Activated naive CD4-positive, alpha-beta T cell treated with anti-CD3 and anti-CD28 coated beads, Interleukin-2, amount 50 U/mL, for 72 hours (primary cell): ENCODE measurements around the gene PPEF2. TPM values are rescaled to one million over a fixed set of nuclear protein-coding genes. Genes with fewer than 3 reads are reported as not detected.
"Not testable (repeated sequence)": the region's sequence is repeated elsewhere in the genome, so short reads cannot be mapped to it uniquely, and the experiment has no call there.

Source experiments
- ATAC-seq, 2 donors: fragments of 150-1000 bp; cut with Tn5 transposase; 2 replicates each; pipeline ENCODE4 v1.10.0; 2021; ENCODE audit warnings: mild to moderate bottlenecking in 2 of 2, moderate library complexity in 2 of 2
- DNase-seq, 2 donors: peaks; one replicate each; pipeline ENCODE4 v3.0.0; 2021 to 2022; ENCODE audit warnings: low spot score in 2 of 2
- H3K27ac Mint-ChIP-seq, 2 donors: one replicate each; pipeline ENCODE4 v1.8.0; 2022; ENCODE audit warnings: mild to moderate bottlenecking in 2 of 2, mixed read lengths in 2 of 2
- H3K36me3 Mint-ChIP-seq, 2 donors: one replicate each; pipeline ENCODE4 v1.8.0; 2022; ENCODE audit warnings: mixed read lengths in 2 of 2
- H3K9me3 Mint-ChIP-seq, 2 donors: one replicate each; pipeline ENCODE4 v1.8.0; 2022; ENCODE audit warnings: mixed read lengths in 2 of 2
- total RNA-seq, 2 donors: library from RNA; stranded (reverse); gene quantifications; one replicate each; pipeline ENCODE4 v1.2.3, GENCODE V29; 2022

Gene PPEF2
- total RNA-seq, 2 donors from 2014 or later, result 0.54 TPM; not detected in 1

- Mint-ChIP-seq H3K36me3 (no peaks in the 10 kb centered on the region), H3K27ac (peak overlapping the region in 1 of 2 donors; percentile 16), H3K9me3 (no peaks in the 10 kb centered on the region)
- DNase-seq (peak in 1 of 2 donors; percentile 4), ATAC-seq (peak in 1 of 2 donors; percentile 48)
These were observed 52.8 kb downstream of the PPEF2 start for GRCh38 chr4:75849461-75849860.

DNA sequence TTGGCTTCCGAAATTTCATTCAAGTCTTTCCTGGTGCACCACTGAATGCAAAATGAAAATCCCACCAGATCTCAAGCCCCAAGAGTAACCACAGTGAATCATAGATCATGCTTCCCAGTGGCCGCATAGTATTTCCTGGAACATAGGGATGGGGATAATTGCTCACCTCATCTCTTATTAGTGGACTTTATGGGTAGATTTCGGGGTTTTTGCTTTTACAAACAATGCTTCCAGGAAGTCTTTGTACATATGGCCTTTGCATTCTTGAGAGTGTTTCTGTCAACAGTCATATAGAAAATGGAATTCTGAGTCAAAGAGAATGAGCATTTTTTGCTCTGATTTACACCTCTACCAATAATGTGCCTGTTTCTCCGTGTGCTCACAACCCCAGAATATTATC, 53.4 kb downstream of the PPEF2 start:
- peak; percentile 37 to 76 for ATAC-seq
- DNase-seq, result peak in 1 of 2 donors; percentile 9
- H3K27ac Mint-ChIP-seq, result peak overlapping the region in 1 of 2 donors; percentile 50
- H3K9me3 Mint-ChIP-seq, result no peaks in the 10 kb centered on the region
- H3K36me3 Mint-ChIP-seq, result no peaks in the 10 kb centered on the region

- not testable (repeated sequence) for H3K27ac Mint-ChIP-seq, H3K36me3 Mint-ChIP-seq, H3K9me3 Mint-ChIP-seq
- DNase-seq, result peak in 1 of 2 donors; percentile 12
- peak; percentile 78 to 85 for ATAC-seq
These were observed 54.0 kb downstream of the PPEF2 start for GRCh38 chr4:75848171-75848760.

DNA sequence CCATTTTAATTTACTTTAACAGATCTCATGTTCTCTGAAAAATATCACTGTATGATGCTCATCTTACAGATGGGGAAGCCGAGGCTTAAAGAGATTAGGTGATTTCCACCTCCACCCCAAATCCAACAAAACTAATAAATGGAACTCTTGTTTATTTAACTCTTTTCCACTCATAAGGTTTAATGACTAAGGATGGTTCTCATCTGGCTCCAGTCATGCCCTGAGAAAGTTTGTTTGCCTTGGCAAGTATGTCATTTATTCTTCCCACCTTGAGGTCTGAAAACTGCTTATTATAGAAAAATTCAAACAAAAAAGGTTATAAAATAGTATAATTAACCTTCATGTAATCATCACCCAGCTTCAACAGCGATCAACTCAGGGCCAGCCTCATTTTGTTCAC, 56.3 kb downstream of the PPEF2 start:
- H3K36me3 Mint-ChIP-seq, result no peaks in the 10 kb centered on the region
- DNase-seq (no peak), ATAC-seq (no peak)
- no peak overlapping the region for H3K27ac Mint-ChIP-seq
- no peaks in the 10 kb centered on the region for H3K9me3 Mint-ChIP-seq

- Mint-ChIP-seq H3K27ac (no peak overlapping the region), H3K36me3 (no peaks in the 10 kb centered on the region), H3K9me3 (no peaks in the 10 kb centered on the region)
- no peak for DNase-seq
- no peak for ATAC-seq
These were observed 58.0 kb downstream of the PPEF2 start for GRCh38 chr4:75844151-75844662.

- H3K36me3 Mint-ChIP-seq, result no peaks in the 10 kb centered on the region
- ATAC-seq, result no peak
These were observed 58.7 kb downstream of the PPEF2 start for GRCh38 chr4:75843596-75843995.

DNA sequence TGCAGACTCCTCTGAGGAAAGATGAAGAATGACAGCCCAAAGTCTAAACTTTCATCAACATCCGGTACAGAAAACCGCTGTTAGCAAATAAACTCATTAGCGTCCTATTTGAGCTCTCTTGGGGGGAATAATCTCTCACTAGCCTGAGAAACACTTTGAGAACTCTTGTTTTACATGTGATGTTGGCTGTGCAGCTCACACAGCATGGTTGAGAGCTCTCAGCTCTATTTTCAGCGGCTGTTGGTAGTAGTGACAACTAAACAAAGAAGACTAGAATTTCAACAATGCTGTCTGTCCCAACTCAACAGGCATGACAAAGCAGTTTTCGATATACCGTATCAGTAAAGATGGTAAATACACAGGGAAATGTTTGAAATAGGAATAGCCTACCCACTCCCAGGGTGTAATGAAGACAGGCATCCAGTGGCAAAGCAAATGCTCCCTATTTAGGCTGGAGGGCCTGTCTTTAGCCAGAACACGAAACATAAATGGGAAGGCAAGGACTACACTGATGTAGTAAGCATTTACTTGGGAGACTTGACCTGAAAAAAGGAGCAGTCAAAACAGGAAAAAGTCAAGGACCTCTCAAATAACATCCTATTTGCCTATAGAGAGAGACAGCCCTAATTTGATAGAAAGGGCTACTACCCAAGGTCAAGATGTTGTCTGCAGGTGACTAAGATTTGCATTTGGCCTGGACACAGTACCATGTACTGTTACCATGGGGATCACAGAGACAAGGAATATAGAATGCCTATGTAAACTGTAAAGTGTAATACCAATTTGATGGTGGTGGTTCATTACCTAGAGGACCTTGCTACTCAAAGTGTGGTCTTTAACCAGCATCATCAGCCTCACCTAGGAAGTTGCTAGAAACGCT, 60.4 kb downstream of the PPEF2 start:
- Mint-ChIP-seq H3K27ac (no peak overlapping the region), H3K9me3 (no peaks in the 10 kb centered on the region), H3K36me3 (no peaks in the 10 kb centered on the region)
- ATAC-seq (no peak), DNase-seq (no peak)

More at GRCh38 chr4:75843596-75843995, 58.7 kb downstream of the PPEF2 start:
- Mint-ChIP-seq H3K27ac (no peak overlapping the region), H3K9me3 (no peaks in the 10 kb centered on the region)
- DNase-seq, result no peak

DNA sequence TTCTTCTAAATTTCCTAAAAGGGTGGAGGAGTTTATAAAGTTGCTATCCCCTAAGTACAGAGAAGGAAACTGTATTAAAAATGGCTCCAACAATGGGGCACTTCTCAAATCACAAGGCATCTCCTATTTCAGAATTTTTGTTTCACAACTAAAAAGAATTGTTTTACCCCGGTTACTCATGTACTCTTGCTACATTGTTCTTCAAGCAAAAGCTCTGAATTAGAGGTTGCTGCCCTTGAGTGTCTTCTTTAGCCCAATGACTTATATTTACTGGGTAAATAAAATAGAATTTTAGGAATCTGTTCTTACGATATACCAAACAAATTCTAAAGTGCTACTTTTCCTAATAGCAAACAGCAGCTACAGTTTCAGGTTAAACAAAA, 67.5 kb downstream of the PPEF2 start:
- ATAC-seq, result no peak
- H3K9me3 Mint-ChIP-seq, result no peaks in the 10 kb centered on the region
- H3K27ac Mint-ChIP-seq, result no peak overlapping the region
- no peaks in the 10 kb centered on the region for H3K36me3 Mint-ChIP-seq
- DNase-seq, result no peak

GRCh38 chr4:75834095-75834771, 68.0 kb downstream of the PPEF2 start:
- ATAC-seq (no peak), DNase-seq (no peak)
- H3K36me3 Mint-ChIP-seq, result no peaks in the 10 kb centered on the region
- no peaks in the 10 kb centered on the region for H3K9me3 Mint-ChIP-seq
- no peak overlapping the region for H3K27ac Mint-ChIP-seq

DNA sequence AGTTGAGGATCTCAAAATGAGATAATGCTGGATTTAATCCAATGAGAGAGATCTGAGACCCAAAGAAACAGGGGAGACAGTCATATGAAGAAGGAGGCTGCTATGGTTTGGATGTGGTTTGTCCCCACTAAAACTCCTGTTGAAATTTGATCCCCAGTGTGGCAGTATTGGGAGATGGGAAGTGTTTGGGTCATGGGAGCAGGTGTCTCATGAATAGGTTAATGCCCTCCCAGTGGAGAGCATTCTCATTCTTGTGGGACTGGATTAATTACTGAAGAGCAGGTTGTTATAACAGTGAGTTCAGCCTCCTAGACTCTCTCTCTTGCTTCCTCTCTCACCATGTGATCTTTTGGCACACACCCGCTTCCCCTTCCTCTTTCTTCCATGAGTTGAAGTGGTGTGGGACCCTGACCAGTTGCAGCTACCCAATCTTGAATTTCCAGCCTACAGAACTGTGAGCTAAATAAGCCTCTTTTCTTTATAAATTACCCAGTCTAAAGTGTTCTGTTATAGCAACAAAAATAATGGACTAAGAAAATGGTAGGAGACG, 70.3 kb downstream of the PPEF2 start:
- DNase-seq, result no peak
- Mint-ChIP-seq H3K36me3 (no peaks in the 10 kb centered on the region), H3K27ac (no peak overlapping the region), H3K9me3 (no peaks in the 10 kb centered on the region)
- ATAC-seq, result no peak

DNA sequence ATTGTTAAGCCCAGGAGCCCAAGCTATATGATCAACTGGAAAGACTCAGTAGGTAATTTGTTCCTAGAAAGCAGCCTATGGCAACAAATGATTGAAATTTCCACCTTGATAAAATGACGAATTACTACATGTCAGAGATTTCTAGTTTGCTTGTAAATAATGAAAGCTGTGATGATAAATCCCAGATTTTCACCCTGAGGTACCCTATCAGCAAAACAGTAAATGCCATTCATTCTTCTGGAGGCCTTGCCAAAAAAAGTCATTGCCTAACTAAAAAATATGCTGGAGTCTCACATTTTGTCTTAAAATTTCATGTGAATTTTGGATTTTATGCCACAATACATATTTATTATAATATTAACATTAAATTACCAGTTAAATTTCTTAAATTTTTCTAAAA, 71.3 kb downstream of the PPEF2 start:
- Mint-ChIP-seq H3K9me3 (no peaks in the 10 kb centered on the region), H3K36me3 (no peaks in the 10 kb centered on the region), H3K27ac (no peak overlapping the region)
- no peak for ATAC-seq
- DNase-seq, result no peak

- Mint-ChIP-seq H3K9me3 (no peaks in the 10 kb centered on the region), H3K27ac (no peak overlapping the region), H3K36me3 (no peaks in the 10 kb centered on the region)
- DNase-seq, result no peak
- ATAC-seq, result no peak
These were observed 78.4 kb downstream of the PPEF2 start for GRCh38 chr4:75823812-75824211.

DNA sequence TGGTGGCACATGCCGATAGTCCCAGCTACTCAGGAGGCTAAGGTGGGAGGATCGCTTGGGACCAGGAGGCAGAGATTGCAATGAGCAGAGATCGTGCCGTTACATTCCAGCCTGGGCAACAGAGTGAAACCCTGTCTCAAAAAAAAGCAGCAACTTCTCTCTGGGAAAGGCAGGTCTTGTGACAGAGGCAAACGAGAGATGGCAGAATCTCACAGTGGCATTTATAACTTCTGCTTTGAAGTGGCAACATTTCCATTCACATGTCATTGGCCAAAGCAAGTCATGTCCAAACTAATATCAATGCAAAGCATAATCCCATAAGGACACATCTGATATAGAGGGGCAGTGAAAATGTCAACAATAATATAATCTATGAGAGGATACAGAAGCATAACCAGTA, 79.8 kb downstream of the PPEF2 start:
- no peak overlapping the region for H3K27ac Mint-ChIP-seq

DNA sequence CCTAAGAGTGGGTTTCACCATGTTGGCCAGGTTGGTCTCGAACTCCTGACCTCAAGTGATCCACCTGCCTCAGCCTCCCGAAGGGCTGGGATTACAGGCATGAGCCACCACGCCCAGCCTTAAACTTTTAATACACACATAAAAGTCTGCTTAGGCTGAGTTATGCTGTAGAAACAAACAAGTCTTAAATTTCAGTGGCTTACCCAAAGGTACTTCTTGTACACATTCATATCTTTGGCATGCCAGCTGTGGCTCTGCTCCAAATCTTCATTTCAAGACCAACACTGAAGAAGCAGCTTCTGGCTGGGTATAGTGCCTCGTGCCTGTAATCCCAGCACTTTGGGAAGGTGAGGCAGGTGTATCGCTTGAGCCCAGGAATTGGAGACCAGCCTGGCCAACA, 80.3 kb downstream of the PPEF2 start:
- Mint-ChIP-seq H3K36me3 (no peaks in the 10 kb centered on the region), H3K9me3 (no peaks in the 10 kb centered on the region), H3K27ac (no peak overlapping the region)
- DNase-seq, result no peak
- ATAC-seq, result no peak

More for the DNA sequence above, 79.8 kb downstream of the PPEF2 start:
- DNase-seq, result no peak
- ATAC-seq, result no peak
- Mint-ChIP-seq H3K9me3 (no peaks in the 10 kb centered on the region), H3K36me3 (no peaks in the 10 kb centered on the region)

GRCh38 chr4:75821216-75821615, 81.0 kb downstream of the PPEF2 start:
- ATAC-seq (peak in 1 of 2 donors; percentile 85), DNase-seq (no peak)
- Mint-ChIP-seq H3K27ac (no peak overlapping the region), H3K9me3 (no peaks in the 10 kb centered on the region), H3K36me3 (no peaks in the 10 kb centered on the region)

GRCh38 chr4:75820676-75821075, 81.6 kb downstream of the PPEF2 start:
- Mint-ChIP-seq H3K9me3 (no peaks in the 10 kb centered on the region), H3K36me3 (no peaks in the 10 kb centered on the region), H3K27ac (no peak overlapping the region)
- ATAC-seq (peak in 1 of 2 donors; percentile 21), DNase-seq (no peak)

DNA sequence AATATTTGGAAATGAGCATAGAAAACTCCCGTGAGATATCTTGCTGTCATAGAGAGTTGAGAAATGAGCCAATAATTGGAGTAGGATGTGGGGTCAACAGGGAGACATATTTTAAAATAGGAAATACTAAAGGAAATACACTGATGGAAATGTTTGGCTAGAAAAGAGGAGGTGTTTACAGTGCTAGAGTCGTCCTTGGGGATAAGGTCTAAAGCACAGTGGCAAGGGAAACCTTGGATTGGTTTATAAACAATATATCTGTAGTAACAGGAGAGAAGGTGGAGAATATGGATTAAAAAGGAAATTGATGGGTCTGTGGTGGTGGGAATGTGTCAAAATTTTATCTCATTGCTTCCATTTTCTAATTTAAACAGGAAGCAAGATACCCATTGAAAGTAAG, 82.1 kb downstream of the PPEF2 start:
- Mint-ChIP-seq H3K27ac (no peak overlapping the region), H3K9me3 (no peaks in the 10 kb centered on the region), H3K36me3 (peaks cover 0 to 4% of the 10 kb centered on the region in 2 donors)
- no peak for ATAC-seq
- DNase-seq, result no peak
